ENCODE measurements around the gene ZBTB20.

DNA sequence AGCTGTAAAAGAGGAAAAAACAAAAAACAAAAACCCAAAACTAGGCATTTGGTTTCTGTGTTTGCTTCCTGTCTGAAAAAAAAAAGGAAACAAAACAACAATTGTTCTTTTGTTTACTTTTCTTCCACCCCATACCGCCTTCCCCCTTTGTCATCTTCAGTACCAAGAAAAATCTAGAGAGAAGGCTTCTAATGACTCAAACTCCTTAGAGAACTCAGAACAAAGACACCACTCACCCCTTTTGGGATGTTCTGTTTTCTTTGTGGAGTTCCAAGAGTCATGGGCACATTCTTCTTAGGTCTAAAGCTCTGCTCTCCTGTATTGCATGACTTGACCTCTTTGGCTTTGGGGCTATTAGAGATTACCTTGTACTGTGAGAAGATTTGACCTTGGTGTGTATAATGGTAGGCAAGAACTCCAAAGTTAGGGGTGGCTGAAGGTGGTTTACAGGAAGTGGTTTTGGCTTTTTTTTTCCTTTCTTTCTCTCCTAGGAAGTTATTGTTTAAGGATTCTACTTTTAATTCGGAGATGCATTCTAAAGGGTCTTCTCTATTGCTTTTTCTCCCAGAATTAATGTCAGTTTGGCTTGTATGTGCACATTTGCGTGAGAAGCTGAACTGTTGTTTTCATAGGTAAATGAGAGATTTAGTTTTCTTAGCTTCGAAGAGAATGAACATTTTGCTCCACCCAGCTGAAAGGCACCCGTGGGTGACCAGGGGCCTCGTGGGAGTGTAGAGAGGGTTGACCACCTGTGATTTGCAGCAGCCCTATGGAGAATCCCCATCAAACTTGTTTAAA is 39.5 kb upstream of the ZBTB20 start:
- TF ChIP-seq, protein P1, sequence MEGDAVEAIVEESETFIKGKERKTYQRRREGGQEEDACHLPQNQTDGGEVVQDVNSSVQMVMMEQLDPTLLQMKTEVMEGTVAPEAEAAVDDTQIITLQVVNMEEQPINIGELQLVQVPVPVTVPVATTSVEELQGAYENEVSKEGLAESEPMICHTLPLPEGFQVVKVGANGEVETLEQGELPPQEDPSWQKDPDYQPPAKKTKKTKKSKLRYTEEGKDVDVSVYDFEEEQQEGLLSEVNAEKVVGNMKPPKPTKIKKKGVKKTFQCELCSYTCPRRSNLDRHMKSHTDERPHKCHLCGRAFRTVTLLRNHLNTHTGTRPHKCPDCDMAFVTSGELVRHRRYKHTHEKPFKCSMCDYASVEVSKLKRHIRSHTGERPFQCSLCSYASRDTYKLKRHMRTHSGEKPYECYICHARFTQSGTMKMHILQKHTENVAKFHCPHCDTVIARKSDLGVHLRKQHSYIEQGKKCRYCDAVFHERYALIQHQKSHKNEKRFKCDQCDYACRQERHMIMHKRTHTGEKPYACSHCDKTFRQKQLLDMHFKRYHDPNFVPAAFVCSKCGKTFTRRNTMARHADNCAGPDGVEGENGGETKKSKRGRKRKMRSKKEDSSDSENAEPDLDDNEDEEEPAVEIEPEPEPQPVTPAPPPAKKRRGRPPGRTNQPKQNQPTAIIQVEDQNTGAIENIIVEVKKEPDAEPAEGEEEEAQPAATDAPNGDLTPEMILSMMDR (IDR thresholded peaks at IDR 0.05; ENCODE audit: low read depth, low read length) = no peak
- TF ChIP-seq EZH2phosphoT487 (IDR thresholded peaks at IDR 0.05; ENCODE audit: low read depth) = no peak

Data from OCI-LY3 (cell line).